ENCODE measurements around the gene TMPRSS5.

The TMPRSS5 gene

GRCh38 chr11:113664981-113665710 is 41.0 kb downstream of the TMPRSS5 start:
- TF ChIP-seq CTCF (IDR thresholded peaks at IDR 0.05), result no peak
- H3K4me3 ChIP-seq (ENCODE audit: low read depth, low read length), result no peak overlapping the region

DNA sequence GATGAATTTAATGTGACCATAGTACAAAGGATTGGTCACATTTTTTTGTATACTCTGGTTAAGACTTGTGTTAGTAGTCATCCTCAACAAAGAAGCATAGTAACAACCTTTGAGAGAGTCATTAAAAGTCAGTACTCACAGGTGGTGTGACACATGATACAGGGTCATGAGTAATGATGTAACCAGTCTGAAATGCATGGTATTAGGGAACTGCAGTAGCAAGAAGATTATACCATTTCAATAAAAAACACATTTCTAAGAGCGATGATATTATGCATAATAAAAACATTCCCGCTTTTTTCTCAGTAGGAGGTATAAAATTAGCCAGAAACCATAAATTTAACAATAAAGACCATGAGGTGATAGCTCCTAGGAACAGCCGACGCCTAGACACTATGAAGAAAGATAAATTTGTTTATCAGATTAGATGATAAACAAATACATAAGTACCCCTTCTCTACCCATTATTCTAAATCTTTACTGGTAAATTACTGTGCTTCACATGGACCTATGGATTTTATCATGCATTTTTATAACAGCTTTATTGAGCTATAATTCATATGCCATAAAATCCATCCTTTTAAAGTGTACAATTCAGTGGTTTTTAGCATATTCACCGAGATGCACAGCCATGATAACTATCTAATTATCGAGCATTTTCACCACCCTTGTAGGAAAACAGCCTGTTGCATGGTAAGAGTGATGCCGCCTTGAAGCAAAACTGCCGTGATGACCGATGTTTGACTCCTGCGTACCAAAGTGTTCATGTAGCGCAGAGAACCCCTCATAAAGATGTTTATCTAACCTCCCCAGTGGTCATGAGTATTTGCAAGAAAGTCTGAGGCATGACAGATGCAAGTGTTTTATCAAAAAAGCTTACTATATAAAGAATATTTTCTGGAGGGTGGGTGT is 41.8 kb downstream of the TMPRSS5 start:
- Histone ChIP-seq H3K27ac (no peak overlapping the region), H3K9ac (no peak overlapping the region), H3K79me2 (no peaks in the 10 kb centered on the region), H3K9me3 (ENCODE audit: control insufficient read depth, low read length) (no peaks in the 10 kb centered on the region), H2AFZ (no peak overlapping the region), H3K4me3 (ENCODE audit: low read depth, low read length) (no peak overlapping the region), H3K4me2 (ENCODE audit: low read length) (no peak overlapping the region), H3K36me3 (ENCODE audit: control insufficient read depth, insufficient read depth, low read length) (no peaks in the 10 kb centered on the region), H3K4me1 (no peaks in the 10 kb centered on the region), H3K27me3 (ENCODE audit: control insufficient read depth, insufficient read depth, low read length) (no peaks in the 10 kb centered on the region)
- no peak for TF ChIP-seq CTCF (IDR thresholded peaks at IDR 0.05)

More at GRCh38 chr11:113664981-113665710, 41.0 kb downstream of the TMPRSS5 start:
- Histone ChIP-seq H3K4me1 (no peaks in the 10 kb centered on the region), H3K9me3 (ENCODE audit: control insufficient read depth, low read length) (no peaks in the 10 kb centered on the region), H2AFZ (no peak overlapping the region), H3K4me2 (ENCODE audit: low read length) (no peak overlapping the region), H3K36me3 (ENCODE audit: control insufficient read depth, insufficient read depth, low read length) (no peaks in the 10 kb centered on the region), H3K79me2 (no peaks in the 10 kb centered on the region), H3K27me3 (ENCODE audit: control insufficient read depth, insufficient read depth, low read length) (no peaks in the 10 kb centered on the region), H3K9ac (no peak overlapping the region), H3K27ac (no peak overlapping the region)

GRCh38 chr11:113663567-113663966 is 42.5 kb downstream of the TMPRSS5 start:
- no peak overlapping the region for H3K27ac ChIP-seq
- H3K36me3 ChIP-seq (ENCODE audit: control insufficient read depth, insufficient read depth, low read length), result no peaks in the 10 kb centered on the region
- H3K9ac ChIP-seq, result no peak overlapping the region
- no peak overlapping the region for H3K4me2 ChIP-seq (ENCODE audit: low read length)
- H3K27me3 ChIP-seq (ENCODE audit: control insufficient read depth, insufficient read depth, low read length), result no peaks in the 10 kb centered on the region
- no peaks in the 10 kb centered on the region for H3K4me1 ChIP-seq
- no peak overlapping the region for H2AFZ ChIP-seq
- TF ChIP-seq CTCF (IDR thresholded peaks at IDR 0.05), result no peak
- H3K9me3 ChIP-seq (ENCODE audit: control insufficient read depth, low read length), result no peaks in the 10 kb centered on the region
- no peak overlapping the region for H3K4me3 ChIP-seq (ENCODE audit: low read depth, low read length)
- H3K79me2 ChIP-seq, result no peaks in the 10 kb centered on the region

DNA sequence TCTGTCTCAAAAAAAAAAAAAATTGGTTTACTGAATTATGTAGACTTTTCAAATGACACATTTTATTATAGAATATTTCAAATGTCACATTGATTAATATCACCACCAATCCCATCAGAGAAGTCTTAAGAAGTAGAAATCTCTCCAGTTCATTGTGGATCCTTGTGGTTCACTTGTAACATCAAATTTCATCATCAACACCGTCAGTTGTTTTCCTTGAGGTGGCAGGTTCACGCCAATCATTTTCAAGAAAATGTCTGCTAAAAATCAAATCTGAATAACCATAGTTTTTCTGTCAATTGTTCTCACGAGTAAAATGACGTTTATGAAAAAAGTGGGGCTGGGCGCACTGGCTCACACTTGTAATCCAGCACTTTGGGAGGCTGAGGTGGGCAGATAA is 50.3 kb downstream of the TMPRSS5 start:
- no peaks in the 10 kb centered on the region for H3K9me3 ChIP-seq (ENCODE audit: control insufficient read depth, low read length)
- H3K4me2 ChIP-seq (ENCODE audit: low read length), result no peak overlapping the region
- no peak for TF ChIP-seq CTCF (IDR thresholded peaks at IDR 0.05)
- no peak overlapping the region for H3K27ac ChIP-seq
- H3K9ac ChIP-seq, result no peak overlapping the region
- H3K4me3 ChIP-seq (ENCODE audit: low read depth, low read length), result no peak overlapping the region
- no peaks in the 10 kb centered on the region for H3K36me3 ChIP-seq (ENCODE audit: control insufficient read depth, insufficient read depth, low read length)
- H2AFZ ChIP-seq, result no peak overlapping the region
- no peaks in the 10 kb centered on the region for H3K27me3 ChIP-seq (ENCODE audit: control insufficient read depth, insufficient read depth, low read length)
- no peaks in the 10 kb centered on the region for H3K4me1 ChIP-seq
- no peaks in the 10 kb centered on the region for H3K79me2 ChIP-seq
